Osteocyte (in vitro differentiated cells): ENCODE measurements around the gene AGO3. TPM values are rescaled to one million over a fixed set of nuclear protein-coding genes. Genes with fewer than 3 reads are reported as not detected.

Source experiments
- DNase-seq: peaks from one replicate; pipeline ENCODE4 v3.0.0; 2021; ENCODE audit warnings: mixed read lengths; ENCODE audit not compliant: unreplicated experiment; ENCODE audit errors: extremely low spot score
- H3K27ac Mint-ChIP-seq: one replicate; pipeline ENCODE4 v1.8.0; 2021; ENCODE audit warnings: mild to moderate bottlenecking, mixed read lengths; ENCODE audit not compliant: unreplicated experiment
- H3K27me3 Mint-ChIP-seq: one replicate; pipeline ENCODE4 v1.8.0; 2021; ENCODE audit warnings: mixed read lengths; ENCODE audit not compliant: unreplicated experiment
- H3K36me3 Mint-ChIP-seq: one replicate; pipeline ENCODE4 v1.8.0; 2021; ENCODE audit warnings: mixed read lengths; ENCODE audit not compliant: unreplicated experiment
- H3K4me1 Mint-ChIP-seq: one replicate; pipeline ENCODE4 v1.8.0; 2021; ENCODE audit warnings: mixed read lengths; ENCODE audit not compliant: unreplicated experiment
- H3K4me3 Mint-ChIP-seq: one replicate; pipeline ENCODE4 v1.8.0; 2021; ENCODE audit warnings: mild to moderate bottlenecking, moderate library complexity, mixed read lengths; ENCODE audit not compliant: unreplicated experiment
- H3K9me3 Mint-ChIP-seq: one replicate; pipeline ENCODE4 v1.8.0; 2021; ENCODE audit warnings: mixed read lengths; ENCODE audit not compliant: unreplicated experiment
- CTCF ChIP-seq: fragments of 200-600 bp; sonication (generic); IDR thresholded peaks from 2 replicates; pipeline ENCODE4 v1.5.0; 2021; ENCODE audit warnings: antibody characterized with exemption, mild to moderate bottlenecking, moderate library complexity
- total RNA-seq: library from RNA; stranded (reverse); gene quantifications from 2 replicates; pipeline ENCODE4 v1.2.1, GENCODE V29; 2021

AGO3 gene
- total RNA-seq, 1 donor from 2014 or later: 34.2 TPM

GRCh38 chr1:36083219-36083618 lies 152.3 kb downstream of the AGO3 start:
- DNase-seq: peak; percentile 64
- Mint-ChIP-seq H3K4me3 (peak overlapping the region; percentile 73), H3K27ac (no peak overlapping the region), H3K9me3 (no peaks in the 10 kb centered on the region), H3K4me1 (peaks cover 5% of the 10 kb centered on the region), H3K27me3 (peaks cover 3% of the 10 kb centered on the region), H3K36me3 (no peaks in the 10 kb centered on the region)
- TF ChIP-seq CTCF: no peak

- Mint-ChIP-seq H3K27me3 (peaks cover 3% of the 10 kb centered on the region), H3K36me3 (no peaks in the 10 kb centered on the region)
- DNase-seq: peak; percentile 92
Observed at GRCh38 chr1:36083635-36084496, 153.0 kb downstream of the AGO3 start, which contains the start of gene TEKT2. TSS of gene TEKT2 (plus strand) at chr1:36084094. CDS start at chr1:36084922, 828 bp downstream.

GRCh38 chr1:36084497-36085115 lies 153.7 kb downstream of the AGO3 start:
- peaks cover 3% of the 10 kb centered on the region for H3K27me3 Mint-ChIP-seq

More at GRCh38 chr1:36083635-36084496, 153.0 kb downstream of the AGO3 start, which contains the start of gene TEKT2:
- Mint-ChIP-seq H3K4me3 (peak within 1 kb of the TSS; percentile 73), H3K4me1 (peaks cover 7% of the 10 kb centered on the region), H3K27ac (peak within 1 kb of the TSS; percentile 66), H3K9me3 (no peaks in the 10 kb centered on the region)
- no peak for TF ChIP-seq CTCF

GRCh38 chr1:36085126-36085525 lies 154.2 kb downstream of the AGO3 start:
- Mint-ChIP-seq H3K4me1 (peaks cover 17% of the 10 kb centered on the region), H3K27ac (no peak overlapping the region), H3K4me3 (no peak overlapping the region), H3K36me3 (no peaks in the 10 kb centered on the region), H3K9me3 (no peaks in the 10 kb centered on the region), H3K27me3 (peaks cover 3% of the 10 kb centered on the region)
- TF ChIP-seq CTCF: no peak
- peak; percentile 68 for DNase-seq

More at GRCh38 chr1:36084497-36085115, 153.7 kb downstream of the AGO3 start:
- Mint-ChIP-seq H3K9me3 (no peaks in the 10 kb centered on the region), H3K4me1 (peaks cover 12% of the 10 kb centered on the region), H3K4me3 (peak overlapping the region; percentile 73), H3K36me3 (no peaks in the 10 kb centered on the region), H3K27ac (peak overlapping the region; percentile 38)
- peak; percentile 72 for DNase-seq
- no peak for TF ChIP-seq CTCF
